ENCODE measurements around the gene CDK19.
"Not testable (repeated sequence)": the region's sequence is repeated elsewhere in the genome, so short reads cannot be mapped to it uniquely, and the experiment has no call there.

Gene CDK19

GRCh38 chr6:110813338-110814101 is 1.7 kb downstream of the CDK19 start:
- no peak for DNase-seq

GRCh38 chr6:110812719-110813118 is 2.5 kb downstream of the CDK19 start:
- no peak for DNase-seq

- DNase-seq = no peak
Observed at GRCh38 chr6:110810896-110811586, 4.2 kb downstream of the CDK19 start.

GRCh38 chr6:110809792-110810191 is 5.5 kb downstream of the CDK19 start:
- DNase-seq = no peak

- DNase-seq = not testable (repeated sequence)
Observed at GRCh38 chr6:110802175-110802574, 13.1 kb downstream of the CDK19 start.

GRCh38 chr6:110800839-110801196 is 14.5 kb downstream of the CDK19 start:
- no peak for DNase-seq

GRCh38 chr6:110800196-110800838 is 15.0 kb downstream of the CDK19 start:
- DNase-seq = no peak

GRCh38 chr6:110799655-110800054 is 15.6 kb downstream of the CDK19 start:
- no peak for DNase-seq

- DNase-seq = no peak
Observed at GRCh38 chr6:110799189-110799588, 16.1 kb downstream of the CDK19 start.

- no peak for DNase-seq
Observed at GRCh38 chr6:110795271-110795670, 20.0 kb downstream of the CDK19 start.

GRCh38 chr6:110786696-110787095 is 28.6 kb downstream of the CDK19 start:
- no peak for DNase-seq

- DNase-seq = no peak
Observed at GRCh38 chr6:110786271-110786670, 29.0 kb downstream of the CDK19 start.

GRCh38 chr6:110784610-110784979 is 30.7 kb downstream of the CDK19 start:
- no peak for DNase-seq

- DNase-seq = no peak
Observed at GRCh38 chr6:110781522-110782214, 33.6 kb downstream of the CDK19 start.

- no peak for DNase-seq
Observed at GRCh38 chr6:110778333-110778732, 36.9 kb downstream of the CDK19 start.

- DNase-seq = no peak
Observed at GRCh38 chr6:110777636-110778035, 37.6 kb downstream of the CDK19 start.

GRCh38 chr6:110776413-110776812 is 38.9 kb downstream of the CDK19 start:
- no peak for DNase-seq

GRCh38 chr6:110769923-110770322 is 45.3 kb downstream of the CDK19 start:
- no peak for DNase-seq

- no peak for DNase-seq
Observed at GRCh38 chr6:110768057-110768456, 47.2 kb downstream of the CDK19 start.

- no peak for DNase-seq
Observed at GRCh38 chr6:110761371-110761770, 53.9 kb downstream of the CDK19 start.

GRCh38 chr6:110760589-110760988 is 54.7 kb downstream of the CDK19 start:
- DNase-seq = no peak

- DNase-seq = not testable (repeated sequence)
Observed at GRCh38 chr6:110760098-110760497, 55.2 kb downstream of the CDK19 start.

GRCh38 chr6:110757926-110758325 is 57.3 kb downstream of the CDK19 start:
- DNase-seq = no peak

Data from eye (tissue), 1 donor.